Stimulated activated CD4-positive, alpha-beta T cell treated with anti-CD3 and anti-CD28 coated beads, Interleukin-4, amount 100 ng/mL, for 4 hours (primary cell): ENCODE data around the gene TTC32.

ENCODE experiments used
- DNase-seq, 2 experiments: peaks; one replicate each; pipeline ENCODE4 v3.0.0-alpha.2; 2020

The TTC32 gene

DNA sequence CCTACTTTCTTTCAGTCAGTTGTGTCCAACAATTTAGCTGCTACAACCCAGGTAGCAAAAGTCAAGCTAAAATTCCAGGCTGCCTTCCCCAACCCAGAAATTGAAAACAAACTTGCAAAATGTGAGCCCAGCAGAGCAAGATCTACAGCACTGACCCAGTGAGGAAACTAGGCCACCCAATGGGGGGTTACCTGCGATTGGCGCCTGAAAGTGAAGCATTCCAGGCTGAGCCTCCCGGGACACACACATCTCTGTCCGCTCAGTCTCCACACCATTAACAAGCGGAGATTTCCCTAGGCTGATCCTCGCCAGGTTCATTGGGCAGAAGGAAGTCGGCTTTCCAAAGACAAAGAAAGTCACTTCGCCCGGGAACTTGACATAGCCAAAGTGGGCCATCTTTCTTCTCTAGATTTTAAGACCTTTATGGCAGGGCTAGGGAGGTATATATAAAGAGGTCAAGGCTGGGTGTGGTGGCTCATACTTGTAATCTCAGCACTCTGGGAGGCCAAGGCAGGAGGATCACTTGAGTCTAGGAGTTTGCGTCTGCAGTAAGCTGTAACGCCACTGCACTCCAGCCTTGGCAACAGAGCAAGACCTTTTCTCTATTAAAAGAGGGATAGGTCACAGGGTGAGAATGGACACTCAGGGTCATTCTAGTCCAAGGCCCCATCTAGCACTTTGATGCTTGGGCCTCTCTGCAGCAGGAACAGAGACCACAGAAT is 53.6 kb downstream of the TTC32 start:
- no peak for DNase-seq

DNA sequence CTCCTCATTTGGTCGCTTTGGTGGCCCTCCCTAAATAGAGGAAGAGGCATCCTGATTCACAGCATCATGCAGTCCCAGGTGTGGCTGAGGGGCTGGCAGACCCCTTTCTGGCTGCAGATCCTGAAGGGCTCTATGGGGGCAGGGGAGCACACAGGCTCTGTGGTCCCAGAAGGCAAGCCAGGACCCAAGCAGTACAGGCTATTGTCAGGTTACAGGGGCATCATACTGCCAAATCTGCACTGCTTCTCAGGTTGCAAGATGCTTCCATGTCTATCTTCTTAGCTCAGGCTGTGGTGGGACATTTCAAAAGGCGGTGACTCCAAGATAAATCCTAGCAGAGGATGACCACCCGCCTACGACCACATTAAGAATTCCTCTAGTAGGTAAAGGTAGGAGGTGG is 54.3 kb downstream of the TTC32 start:
- DNase-seq: no peak
